ENCODE measurements around the gene TMED1.
"Not testable (repeated sequence)": the region's sequence is repeated elsewhere in the genome, so short reads cannot be mapped to it uniquely, and the experiment has no call there.

TMED1 gene

GRCh38 chr19:10861103-10861651 lies 25.2 kb upstream of the TMED1 start:
- peak; percentile 45 for DNase-seq

GRCh38 chr19:10858204-10858828 lies 22.3 kb upstream of the TMED1 start:
- DNase-seq: peak; percentile 34

- DNase-seq: not testable (repeated sequence)
These were observed 20.9 kb upstream of the TMED1 start for GRCh38 chr19:10856899-10857298.

GRCh38 chr19:10855879-10856522 lies 20.0 kb upstream of the TMED1 start:
- DNase-seq: peak; percentile 44

- DNase-seq: no peak
These were observed 18.5 kb upstream of the TMED1 start for GRCh38 chr19:10854350-10855089.

- DNase-seq: no peak
These were observed 16.9 kb upstream of the TMED1 start for GRCh38 chr19:10852941-10853340.

- no peak for DNase-seq
These were observed 16.2 kb upstream of the TMED1 start for GRCh38 chr19:10852098-10852800.

- no peak for DNase-seq
These were observed 14.6 kb upstream of the TMED1 start for GRCh38 chr19:10850631-10851030.

GRCh38 chr19:10848230-10848856 lies 12.3 kb upstream of the TMED1 start, which contains the start of gene C19orf38:
TSS of gene C19orf38 (plus strand) at chr19:10848415. CDS start at chr19:10848509, 94 bp downstream.
- no peak for DNase-seq

GRCh38 chr19:10846500-10847202 lies 10.6 kb upstream of the TMED1 start:
- DNase-seq: no peak

GRCh38 chr19:10842788-10843187 lies 6.8 kb upstream of the TMED1 start:
- no peak for DNase-seq

- no peak for DNase-seq
These were observed 3.4 kb upstream of the TMED1 start for GRCh38 chr19:10839114-10840050.

GRCh38 chr19:10838377-10838776 lies 2.4 kb upstream of the TMED1 start:
- no peak for DNase-seq

- DNase-seq: not testable (repeated sequence)
These were observed 1.6 kb upstream of the TMED1 start for GRCh38 chr19:10837649-10838048.

GRCh38 chr19:10836479-10837330 lies 693 bp upstream of the TMED1 start:
- DNase-seq: peak; percentile 89

GRCh38 chr19:10835089-10835753 lies 791 bp downstream of the TMED1 start:
- DNase-seq: no peak

GRCh38 chr19:10832939-10833296 lies 3.1 kb downstream of the TMED1 start:
- DNase-seq: no peak

- DNase-seq: no peak
These were observed 3.7 kb downstream of the TMED1 start for GRCh38 chr19:10831987-10832938.
